ENCODE data around the gene RFTN1. TPM values are rescaled to one million over a fixed set of nuclear protein-coding genes. Genes with fewer than 3 reads are reported as not detected.
A peak's percentile ranks its signal among the peaks of the same experiment; 100 is the strongest.

Gene RFTN1
- total and polyA plus RNA-seq, 4 donors: 33.8 to 82.5 (median 53.4) TPM

GRCh38 chr3:16301507-16301906, 212.0 kb downstream of the RFTN1 start:
- peaks cover 0 to 10% (median 6%) of the 10 kb centered on the region in 4 donors for H3K36me3 ChIP-seq (ENCODE audit: control insufficient read depth in 4 of 4, insufficient read depth in 4 of 4, low read length in 4 of 4)
- H3K27me3 ChIP-seq (ENCODE audit: control insufficient read depth in 3 of 3, insufficient read depth in 3 of 3, low read length in 2 of 3): no peaks in the 10 kb centered on the region
- H3K4me1 ChIP-seq (ENCODE audit: control insufficient read depth in 5 of 5, insufficient read depth in 5 of 5, low read length in 5 of 5): peaks cover 3 to 23% (median 9%) of the 10 kb centered on the region in 5 donors
- H3K9ac ChIP-seq (ENCODE audit: insufficient read depth in 1 of 2, low read length in 2 of 2): no peak overlapping the region
- ATAC-seq (ENCODE audit: insufficient read depth, low FRiP score): no peak
- WGBS, 2 donors: 45 to 66% methylated on average over 6 of the region's 6 CpGs
- TF ChIP-seq, protein P1, sequence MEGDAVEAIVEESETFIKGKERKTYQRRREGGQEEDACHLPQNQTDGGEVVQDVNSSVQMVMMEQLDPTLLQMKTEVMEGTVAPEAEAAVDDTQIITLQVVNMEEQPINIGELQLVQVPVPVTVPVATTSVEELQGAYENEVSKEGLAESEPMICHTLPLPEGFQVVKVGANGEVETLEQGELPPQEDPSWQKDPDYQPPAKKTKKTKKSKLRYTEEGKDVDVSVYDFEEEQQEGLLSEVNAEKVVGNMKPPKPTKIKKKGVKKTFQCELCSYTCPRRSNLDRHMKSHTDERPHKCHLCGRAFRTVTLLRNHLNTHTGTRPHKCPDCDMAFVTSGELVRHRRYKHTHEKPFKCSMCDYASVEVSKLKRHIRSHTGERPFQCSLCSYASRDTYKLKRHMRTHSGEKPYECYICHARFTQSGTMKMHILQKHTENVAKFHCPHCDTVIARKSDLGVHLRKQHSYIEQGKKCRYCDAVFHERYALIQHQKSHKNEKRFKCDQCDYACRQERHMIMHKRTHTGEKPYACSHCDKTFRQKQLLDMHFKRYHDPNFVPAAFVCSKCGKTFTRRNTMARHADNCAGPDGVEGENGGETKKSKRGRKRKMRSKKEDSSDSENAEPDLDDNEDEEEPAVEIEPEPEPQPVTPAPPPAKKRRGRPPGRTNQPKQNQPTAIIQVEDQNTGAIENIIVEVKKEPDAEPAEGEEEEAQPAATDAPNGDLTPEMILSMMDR (IDR thresholded peaks at IDR 0.05; ENCODE audit: control extremely low read depth, extremely low read depth): no peak
- H3K27ac ChIP-seq (ENCODE audit: low read depth in 1 of 2, low read length in 1 of 2): no peak overlapping the region
- no peaks in the 10 kb centered on the region for H3K9me3 ChIP-seq (ENCODE audit: control insufficient read depth in 4 of 4, insufficient read depth in 3 of 4, low read length in 3 of 4)
- no peak overlapping the region for H3K4me3 ChIP-seq
- peak; percentile 46 to 72 (median 47) for DNase-seq

DNA sequence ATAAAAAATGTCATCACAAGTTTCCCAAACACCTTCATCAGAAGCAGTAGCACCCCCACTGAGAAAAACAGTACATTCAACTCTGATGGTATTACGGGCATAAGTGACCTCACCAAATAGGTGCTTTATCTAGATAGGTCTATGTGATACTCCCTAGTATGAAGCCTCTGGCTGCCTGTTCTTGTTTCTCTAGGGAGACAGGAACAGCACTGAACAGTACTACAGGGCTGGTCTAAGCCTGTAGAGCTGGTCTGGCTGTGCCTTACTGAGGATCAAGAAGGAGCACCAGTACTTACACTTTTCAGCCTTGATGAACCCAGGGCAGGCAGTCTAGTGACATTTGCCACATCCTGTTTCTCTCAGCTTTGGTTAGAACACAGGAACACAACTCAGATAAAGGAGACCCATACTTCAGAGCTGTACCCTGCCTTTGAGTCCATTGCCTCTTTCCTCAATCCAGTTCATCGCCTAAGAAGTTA, 212.6 kb downstream of the RFTN1 start:
- Histone ChIP-seq H3K4me1 (ENCODE audit: control insufficient read depth in 5 of 5, insufficient read depth in 5 of 5, low read length in 5 of 5) (peaks cover 3 to 23% (median 9%) of the 10 kb centered on the region in 5 donors), H3K9ac (ENCODE audit: insufficient read depth in 1 of 2, low read length in 2 of 2) (no peak overlapping the region), H3K27me3 (ENCODE audit: control insufficient read depth in 3 of 3, insufficient read depth in 3 of 3, low read length in 2 of 3) (no peaks in the 10 kb centered on the region), H3K4me3 (no peak overlapping the region), H3K27ac (ENCODE audit: low read depth in 1 of 2, low read length in 1 of 2) (peak overlapping the region in 1 of 2 donors; percentile 30), H3K9me3 (ENCODE audit: control insufficient read depth in 4 of 4, insufficient read depth in 3 of 4, low read length in 3 of 4) (no peaks in the 10 kb centered on the region), H3K36me3 (ENCODE audit: control insufficient read depth in 4 of 4, insufficient read depth in 4 of 4, low read length in 4 of 4) (peaks cover 0 to 10% (median 6%) of the 10 kb centered on the region in 4 donors)
- TF ChIP-seq, protein P1 (IDR thresholded peaks at IDR 0.05; ENCODE audit: control extremely low read depth, extremely low read depth): no peak
- 63 to 79% methylated on average over 2 of the region's 2 CpGs for WGBS, 2 donors
- ATAC-seq (ENCODE audit: insufficient read depth, low FRiP score): no peak
- DNase-seq: no peak

DNA sequence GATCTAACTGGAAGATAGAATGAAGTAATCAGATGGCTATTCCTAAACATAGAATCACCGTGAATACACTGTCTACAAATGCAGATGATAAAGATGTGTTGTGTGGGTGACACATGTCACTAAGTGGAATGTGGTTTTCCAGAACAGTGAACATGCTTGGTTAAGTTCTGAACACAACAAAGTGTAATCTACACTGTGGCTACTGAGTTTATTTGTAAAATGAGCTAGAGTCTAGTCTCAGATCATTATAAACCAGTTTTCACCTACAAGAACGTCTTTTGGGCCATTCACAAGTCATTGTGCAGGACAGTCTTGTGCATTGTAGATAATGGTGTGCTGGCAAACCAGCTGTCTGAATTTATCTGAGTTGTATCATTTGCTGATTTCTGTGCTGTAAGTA, 213.2 kb downstream of the RFTN1 start:
- H3K27ac ChIP-seq (ENCODE audit: low read depth in 1 of 2, low read length in 1 of 2): no peak overlapping the region
- TF ChIP-seq, protein P1 (IDR thresholded peaks at IDR 0.05; ENCODE audit: control extremely low read depth, extremely low read depth): no peak
- ATAC-seq (ENCODE audit: insufficient read depth, low FRiP score) (no peak), DNase-seq (no peak)
- no peak overlapping the region for H3K4me3 ChIP-seq
- H3K4me1 ChIP-seq (ENCODE audit: control insufficient read depth in 5 of 5, insufficient read depth in 5 of 5, low read length in 5 of 5): peaks cover 3 to 23% (median 7%) of the 10 kb centered on the region in 5 donors
- no peaks in the 10 kb centered on the region for H3K27me3 ChIP-seq (ENCODE audit: control insufficient read depth in 3 of 3, insufficient read depth in 3 of 3, low read length in 2 of 3)
- peaks cover 0 to 10% (median 7%) of the 10 kb centered on the region in 4 donors for H3K36me3 ChIP-seq (ENCODE audit: control insufficient read depth in 4 of 4, insufficient read depth in 4 of 4, low read length in 4 of 4)
- WGBS, 2 donors: 77 to 80% methylated on average over 2 of the region's 2 CpGs
- no peak overlapping the region for H3K9ac ChIP-seq (ENCODE audit: insufficient read depth in 1 of 2, low read length in 2 of 2)
- no peaks in the 10 kb centered on the region for H3K9me3 ChIP-seq (ENCODE audit: control insufficient read depth in 4 of 4, insufficient read depth in 3 of 4, low read length in 3 of 4)

DNA sequence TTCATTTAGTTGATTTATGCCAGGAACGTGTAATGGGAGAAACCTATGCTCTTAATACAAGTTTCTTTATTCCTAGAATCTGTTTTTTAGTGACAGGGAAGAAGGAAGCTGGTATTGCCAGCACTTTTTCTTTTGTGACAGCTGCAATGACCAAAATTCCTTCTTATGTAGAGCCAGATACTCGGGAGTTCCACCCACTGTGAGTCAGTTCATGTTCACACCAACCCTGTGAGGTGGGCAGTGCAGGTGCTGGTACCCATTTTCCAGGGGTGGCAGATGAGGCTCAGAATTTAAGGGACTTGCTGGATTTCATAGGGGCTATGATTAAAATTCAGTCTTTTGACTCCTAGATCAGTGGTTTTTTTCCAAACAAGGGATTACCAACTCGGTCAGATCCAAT, 213.8 kb downstream of the RFTN1 start:
- ATAC-seq (ENCODE audit: insufficient read depth, low FRiP score) (no peak), DNase-seq (no peak)
- no peak overlapping the region for H3K9ac ChIP-seq (ENCODE audit: insufficient read depth in 1 of 2, low read length in 2 of 2)
- TF ChIP-seq, protein P1 (IDR thresholded peaks at IDR 0.05; ENCODE audit: control extremely low read depth, extremely low read depth): no peak
- no peak overlapping the region for H3K4me3 ChIP-seq
- no peaks in the 10 kb centered on the region for H3K27me3 ChIP-seq (ENCODE audit: control insufficient read depth in 3 of 3, insufficient read depth in 3 of 3, low read length in 2 of 3)
- H3K27ac ChIP-seq (ENCODE audit: low read depth in 1 of 2, low read length in 1 of 2): no peak overlapping the region
- no peaks in the 10 kb centered on the region for H3K9me3 ChIP-seq (ENCODE audit: control insufficient read depth in 4 of 4, insufficient read depth in 3 of 4, low read length in 3 of 4)
- H3K36me3 ChIP-seq (ENCODE audit: control insufficient read depth in 4 of 4, insufficient read depth in 4 of 4, low read length in 4 of 4): peaks cover 0 to 10% (median 6%) of the 10 kb centered on the region in 4 donors
- WGBS, 2 donors: 65 to 74% methylated on average over 3 of the region's 3 CpGs
- peaks cover 3 to 23% (median 5%) of the 10 kb centered on the region in 5 donors for H3K4me1 ChIP-seq (ENCODE audit: control insufficient read depth in 5 of 5, insufficient read depth in 5 of 5, low read length in 5 of 5)
